ENCODE data around the gene ACCSL.

The ACCSL gene

DNA sequence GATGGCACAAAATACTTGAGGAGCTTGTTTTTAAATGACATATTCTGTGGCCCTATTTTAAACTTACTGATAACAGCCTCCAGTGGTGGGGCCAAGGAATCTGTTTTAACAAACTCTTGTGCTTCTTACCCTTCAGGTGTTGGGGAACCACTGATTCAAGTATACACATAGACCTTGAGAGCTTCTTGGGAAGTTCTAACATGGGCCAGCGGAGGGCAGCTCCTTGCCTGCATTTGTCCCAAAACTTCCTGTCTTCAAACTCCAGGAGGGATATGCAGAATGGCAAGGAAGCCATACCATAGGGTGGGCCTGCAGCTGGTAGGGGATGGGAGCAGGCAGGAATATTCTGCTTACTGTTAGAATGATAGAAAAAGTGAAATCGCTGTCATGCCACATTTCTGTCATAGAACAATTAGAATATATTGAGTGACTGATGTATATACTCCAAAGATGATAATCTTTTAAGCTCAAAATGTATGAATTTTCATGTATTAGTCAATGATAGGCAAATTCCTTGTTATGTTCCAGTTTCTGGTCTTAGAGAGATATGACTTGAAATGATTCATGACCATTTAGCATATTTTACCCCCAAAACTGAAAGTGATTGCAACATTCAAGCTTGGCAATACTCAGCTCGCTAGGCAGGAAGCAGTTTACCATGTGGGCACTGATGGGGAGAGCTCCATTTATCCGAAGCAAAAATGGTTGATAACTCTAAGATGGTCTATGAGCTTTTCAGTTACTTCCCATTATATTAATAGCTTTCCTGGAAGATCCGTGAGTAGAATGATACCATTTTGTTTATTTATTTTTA, 56.9 kb downstream of the ACCSL start:
- peak; percentile 28 for DNase-seq

DNA sequence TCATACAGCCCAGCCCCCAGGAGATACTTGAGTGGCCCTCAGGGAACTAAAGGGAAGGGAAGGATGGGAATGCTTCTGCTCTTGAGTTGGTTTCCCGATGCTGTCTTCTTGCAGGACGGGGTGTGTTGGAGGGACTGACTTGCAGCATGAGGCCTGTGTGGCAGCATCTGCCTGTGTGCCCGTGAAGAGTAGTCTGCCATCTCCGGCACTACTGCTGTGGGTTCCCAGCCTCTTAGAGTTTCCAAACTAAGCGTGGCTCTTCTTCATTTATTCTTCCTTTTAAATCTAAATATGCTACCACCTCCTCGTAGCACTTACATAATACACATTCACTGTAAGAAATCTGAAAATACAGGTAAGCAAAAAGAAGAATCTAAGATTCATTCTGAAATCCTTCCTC, 60.5 kb downstream of the ACCSL start:
- no peak for DNase-seq
